Measurements from ENCODE around the gene GLIS1.

GRCh38 chr1:53633073-53633704, 105.8 kb downstream of the GLIS1 start:
- TF ChIP-seq POLR2AphosphoS5 (IDR thresholded peaks at IDR 0.05; ENCODE audit: insufficient read depth, low read depth, low read length) (no peak), GATA2 (IDR thresholded peaks at IDR 0.05; ENCODE audit: insufficient read depth, insufficient read length, low read depth, low read length) (no peak), CTCF (IDR thresholded peaks at IDR 0.05; ENCODE audit: extremely low read depth in 1 of 2, insufficient read depth in 1 of 2, low read depth in 1 of 2, low read length in 2 of 2) (no peak), EZH2 (IDR thresholded peaks at IDR 0.05; ENCODE audit: borderline replicate concordance, low read depth, low read length, severe bottlenecking) (no peak), POLR2A (IDR thresholded peaks at IDR 0.05; ENCODE audit: low read depth, low read length) (no peak)
